ENCODE measurements around the gene TMEM273. TPM values are rescaled to one million over a fixed set of nuclear protein-coding genes. Genes with fewer than 3 reads are reported as not detected.

TMEM273 gene, protein sequence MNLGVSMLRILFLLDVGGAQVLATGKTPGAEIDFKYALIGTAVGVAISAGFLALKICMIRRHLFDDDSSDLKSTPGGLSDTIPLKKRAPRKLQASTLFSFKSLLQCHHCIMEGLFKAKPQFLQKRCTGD
- not detected in 2 replicates for total RNA-seq (2014; rRNA removed; shearing (Covaris generic); ENCODE audit: low replicate concordance)

DNA sequence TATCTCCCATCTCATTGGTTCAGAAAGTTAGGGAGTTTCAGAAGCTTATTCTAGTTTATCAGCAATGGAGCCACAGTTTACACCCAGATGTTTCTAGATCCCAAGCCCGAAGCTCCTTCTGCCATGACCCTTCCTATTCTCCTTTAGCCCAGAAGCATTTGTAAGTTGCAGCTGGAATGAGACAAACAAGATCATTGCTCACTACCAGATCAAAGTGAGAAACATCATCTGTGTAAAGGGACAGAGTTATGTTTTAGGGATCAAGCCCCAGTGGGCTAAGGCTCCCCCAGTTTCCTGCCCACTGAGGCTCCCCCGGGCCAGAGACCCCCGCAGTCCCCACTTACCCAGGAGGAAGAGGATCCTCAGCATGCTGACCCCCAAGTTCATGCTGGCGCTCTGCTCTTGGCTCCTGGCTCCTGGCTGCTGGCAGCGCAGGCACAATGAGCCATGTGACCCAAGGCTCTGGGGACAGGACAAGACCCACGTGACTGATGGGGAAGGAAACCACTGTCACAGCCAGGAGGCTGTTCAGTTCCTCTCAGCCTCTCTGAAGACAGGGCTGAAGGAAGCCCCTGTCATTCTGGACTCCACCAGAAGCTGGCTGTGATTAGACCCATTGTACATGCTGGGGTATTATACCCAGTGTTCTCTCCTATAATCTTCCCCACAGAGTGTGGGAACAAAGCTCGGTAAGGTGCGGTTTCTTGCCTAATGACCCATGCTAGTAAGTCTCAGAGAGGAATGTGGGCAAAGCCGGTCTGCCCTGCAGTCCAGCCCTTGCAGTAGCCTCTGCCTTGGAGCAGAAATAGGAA is at the start of gene TMEM273:
Gene TMEM273 (minus strand): TSS at position 442 of the 812 bp plus-strand sequence. CDS start 55 bp downstream, at position 387.
- no peak for DNase-seq
- Histone ChIP-seq H3K27me3 (no peaks in the 10 kb centered on the region), H3K9me3 (no peaks in the 10 kb centered on the region), H3K36me3 (no peaks in the 10 kb centered on the region), H3K4me3 (no peak within 1 kb of the TSS)

DNA sequence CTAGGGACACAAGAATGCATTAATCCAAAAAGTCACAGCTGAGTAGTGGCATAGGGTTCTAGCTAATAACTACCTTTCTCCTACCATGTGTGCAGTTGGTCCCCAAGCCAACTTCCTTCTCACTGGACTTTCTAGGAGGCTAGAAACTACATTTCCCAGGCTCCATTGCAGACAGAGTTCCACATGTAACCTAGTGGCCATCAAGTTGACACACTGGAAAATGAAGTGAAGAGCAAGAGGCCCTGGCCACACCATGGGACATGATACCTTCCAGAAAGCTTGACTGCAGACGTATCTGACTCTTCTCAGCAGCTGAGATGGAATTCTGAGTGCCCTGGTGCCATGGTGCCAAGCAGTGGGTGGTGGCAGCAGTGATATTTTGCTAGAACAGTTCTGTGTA is 49.8 kb upstream of the TMEM273 start:
- no peak for DNase-seq
- Histone ChIP-seq H3K27me3 (no peaks in the 10 kb centered on the region; the same call in 1 of the 2 replicates), H3K36me3 (no peaks in the 10 kb centered on the region)

DNA sequence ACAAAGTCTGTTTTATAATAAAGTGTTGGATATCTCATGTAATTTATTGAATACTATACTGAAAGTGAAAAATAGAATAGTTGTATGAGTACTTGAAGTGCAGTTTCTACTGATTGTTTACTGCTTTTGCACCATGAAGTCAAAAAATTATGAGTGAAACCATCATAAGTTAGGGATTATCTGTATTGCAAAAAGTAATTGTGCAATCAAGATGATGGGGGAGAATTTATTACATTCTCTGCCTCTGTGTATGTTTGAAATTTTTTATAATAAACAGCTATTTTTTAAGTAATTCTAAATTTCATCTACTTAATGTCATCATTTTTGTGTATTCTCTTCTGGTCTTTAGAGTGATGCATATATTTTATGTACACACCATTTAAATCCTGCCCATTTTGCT is 47.2 kb upstream of the TMEM273 start:
- Histone ChIP-seq H3K9me3 (no peaks in the 10 kb centered on the region), H3K36me3 (no peaks in the 10 kb centered on the region), H3K4me3 (no peak overlapping the region), H3K27me3 (no peaks in the 10 kb centered on the region; the same call in 1 of the 2 replicates)
- no peak for DNase-seq

More for the DNA sequence above, 49.8 kb upstream of the TMEM273 start:
- no peaks in the 10 kb centered on the region for H3K9me3 ChIP-seq
- no peak overlapping the region for H3K4me3 ChIP-seq

DNA sequence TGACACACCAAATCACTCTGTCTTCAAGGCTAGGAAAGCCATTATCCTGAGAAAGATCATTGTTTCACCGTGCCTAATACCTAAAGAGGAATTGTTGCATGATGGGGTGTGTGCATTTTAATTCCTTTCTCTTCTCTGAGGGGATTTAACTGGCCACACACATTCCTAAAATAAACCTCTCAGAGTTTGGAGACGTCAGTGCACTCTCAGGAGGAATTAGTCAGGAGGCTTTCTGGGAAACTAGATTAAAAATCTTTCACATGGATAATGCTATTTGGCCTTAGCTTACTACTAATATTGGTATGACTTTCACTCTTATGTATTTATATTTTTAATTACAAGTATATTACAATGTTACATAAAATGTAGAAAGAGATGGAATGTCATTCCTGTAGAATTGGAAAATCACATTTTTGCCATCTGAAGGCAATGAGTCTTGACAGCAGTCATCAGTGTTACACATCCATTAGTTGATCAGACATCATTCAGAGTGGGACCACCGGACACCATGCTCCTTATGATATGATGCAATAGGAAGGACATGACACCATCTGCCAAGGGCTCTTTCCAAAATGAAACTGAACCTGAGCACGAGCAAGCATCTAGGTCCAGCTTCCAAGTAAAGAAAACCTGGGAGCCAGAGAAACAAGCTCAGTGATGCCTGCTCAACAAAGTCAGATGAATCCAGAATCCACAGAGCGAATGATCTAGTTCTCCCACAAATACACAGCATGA is 43.1 kb upstream of the TMEM273 start:
- no peak for DNase-seq
- H3K9me3 ChIP-seq = no peaks in the 10 kb centered on the region
- H3K36me3 ChIP-seq = no peaks in the 10 kb centered on the region

DNA sequence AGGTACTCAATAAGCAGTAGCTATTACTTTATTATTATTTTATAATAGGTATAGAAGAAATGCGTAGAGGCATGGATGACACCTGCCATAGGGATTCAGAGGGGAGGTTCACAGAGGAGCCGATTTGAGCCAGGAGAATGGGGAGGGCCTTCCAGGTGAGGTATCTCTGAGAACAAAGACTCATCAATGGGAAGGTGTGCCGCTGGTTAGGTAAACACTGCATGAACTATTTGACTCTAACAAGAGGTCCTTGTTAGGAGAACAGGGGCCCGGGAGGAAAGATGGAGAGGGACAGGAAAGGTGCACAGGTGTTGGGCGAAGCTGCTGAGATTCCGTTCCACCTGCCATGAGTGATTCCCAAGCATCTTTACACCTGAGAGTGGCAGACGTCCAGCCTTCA is 41.8 kb upstream of the TMEM273 start:
- H3K4me3 ChIP-seq = no peak overlapping the region
- H3K36me3 ChIP-seq = no peaks in the 10 kb centered on the region
- H3K9me3 ChIP-seq = no peaks in the 10 kb centered on the region
- no peak for DNase-seq
- no peaks in the 10 kb centered on the region for H3K27me3 ChIP-seq

More for the DNA sequence above, 43.1 kb upstream of the TMEM273 start:
- H3K27me3 ChIP-seq = no peaks in the 10 kb centered on the region; the same call in 1 of the 2 replicates
- no peak overlapping the region for H3K4me3 ChIP-seq

DNA sequence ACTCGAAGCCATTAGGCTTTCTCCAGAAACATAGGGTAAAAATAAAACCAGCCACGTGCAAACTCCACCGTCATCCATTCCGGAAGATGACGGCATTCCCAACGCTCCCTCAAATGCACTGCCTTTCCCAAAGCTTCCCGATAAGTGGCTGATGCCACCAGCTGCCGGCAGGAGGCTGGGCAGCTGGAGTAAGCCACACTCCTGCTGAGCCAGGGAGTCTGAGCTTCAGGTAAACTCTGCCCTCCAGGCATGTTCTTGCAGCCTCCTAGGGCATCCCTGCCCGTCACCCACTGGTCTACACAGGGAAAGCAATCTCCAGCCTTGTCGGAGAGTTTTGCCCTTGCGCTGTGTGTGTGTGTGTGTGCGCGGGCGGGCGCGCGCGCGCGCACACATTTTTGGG is 40.5 kb upstream of the TMEM273 start:
- Histone ChIP-seq H3K36me3 (no peaks in the 10 kb centered on the region), H3K9me3 (no peaks in the 10 kb centered on the region), H3K4me3 (no peak overlapping the region), H3K27me3 (no peaks in the 10 kb centered on the region)
- no peak for DNase-seq

DNA sequence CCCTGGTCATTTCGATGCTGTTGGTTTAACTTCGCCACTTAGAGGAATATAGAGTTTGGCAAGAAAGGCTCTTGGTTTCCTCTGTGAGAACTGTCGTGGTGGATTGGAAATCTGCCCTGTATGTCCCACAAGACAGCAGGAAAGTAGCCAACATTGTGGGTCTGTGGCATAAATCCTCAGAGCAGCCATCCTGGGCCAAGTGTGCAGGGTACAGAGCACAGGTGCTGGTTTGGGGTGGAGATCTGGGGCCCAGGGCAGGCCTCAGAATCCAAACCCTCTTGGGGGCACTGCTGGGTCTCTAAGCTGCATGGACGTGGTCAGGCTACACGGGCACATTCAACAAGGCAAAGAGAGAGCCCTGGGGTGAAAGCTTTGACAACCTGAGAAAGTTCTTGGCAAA is 39.2 kb upstream of the TMEM273 start:
- no peaks in the 10 kb centered on the region for H3K9me3 ChIP-seq
- no peaks in the 10 kb centered on the region for H3K27me3 ChIP-seq
- H3K36me3 ChIP-seq = no peaks in the 10 kb centered on the region
- no peak overlapping the region for H3K4me3 ChIP-seq
- DNase-seq = no peak

DNA sequence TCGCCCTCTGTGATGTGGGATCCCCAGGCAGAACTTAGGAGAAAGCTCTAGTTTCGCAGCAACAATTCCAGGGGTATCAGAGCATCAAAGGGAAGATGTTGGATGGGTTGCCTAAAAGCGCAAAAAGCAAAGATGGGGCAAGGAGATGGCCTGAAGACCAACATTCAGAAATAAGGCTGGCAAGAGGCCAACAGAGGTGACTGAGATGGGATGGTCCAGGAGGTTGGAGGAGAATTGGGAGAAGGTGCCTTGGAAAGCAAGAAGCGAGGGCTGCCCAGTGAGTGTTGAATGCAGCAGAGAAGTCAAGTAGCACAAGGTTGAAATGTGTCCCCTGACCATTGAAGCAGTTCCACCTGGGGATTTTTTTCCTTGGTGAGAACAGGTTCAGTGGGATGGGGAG is 38.4 kb upstream of the TMEM273 start:
- no peaks in the 10 kb centered on the region for H3K9me3 ChIP-seq
- no peak for DNase-seq
- H3K36me3 ChIP-seq = no peaks in the 10 kb centered on the region
- H3K4me3 ChIP-seq = no peak overlapping the region
- no peaks in the 10 kb centered on the region for H3K27me3 ChIP-seq

DNA sequence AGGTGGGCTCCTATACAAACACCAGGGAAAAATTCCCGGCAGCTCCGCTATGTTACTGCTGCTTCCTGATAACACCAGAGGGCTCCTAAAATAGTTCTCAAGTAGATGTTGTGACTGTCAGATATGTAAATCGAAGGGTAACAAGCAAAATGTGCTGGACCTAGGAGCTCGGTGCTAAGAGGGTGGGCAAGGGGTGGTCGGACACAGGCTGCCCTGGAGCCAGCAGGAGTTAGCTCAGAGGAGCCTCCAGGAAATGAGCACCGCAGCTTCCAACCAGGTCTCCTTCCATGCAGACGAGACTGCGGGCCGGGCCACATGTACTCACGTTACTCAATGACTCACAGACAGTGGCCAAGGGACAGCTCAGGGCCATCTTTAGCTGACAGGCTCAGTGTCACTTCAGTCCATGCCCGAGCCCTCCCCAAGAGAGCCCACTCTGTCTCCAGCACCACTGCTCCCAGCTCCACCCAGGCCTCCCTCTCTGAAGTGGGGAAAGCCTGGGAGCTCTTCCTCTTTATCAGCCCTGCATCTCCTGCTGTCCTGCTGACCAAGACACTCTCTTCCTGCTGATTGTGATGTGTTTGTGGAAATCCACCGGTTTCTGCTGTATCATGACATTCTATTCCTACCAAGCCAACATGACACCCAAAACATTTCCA is 37.2 kb upstream of the TMEM273 start:
- Histone ChIP-seq H3K9me3 (no peaks in the 10 kb centered on the region; the same call in 1 of the 2 replicates), H3K36me3 (no peaks in the 10 kb centered on the region), H3K27me3 (no peaks in the 10 kb centered on the region), H3K4me3 (no peak overlapping the region)
- DNase-seq = no peak

DNA sequence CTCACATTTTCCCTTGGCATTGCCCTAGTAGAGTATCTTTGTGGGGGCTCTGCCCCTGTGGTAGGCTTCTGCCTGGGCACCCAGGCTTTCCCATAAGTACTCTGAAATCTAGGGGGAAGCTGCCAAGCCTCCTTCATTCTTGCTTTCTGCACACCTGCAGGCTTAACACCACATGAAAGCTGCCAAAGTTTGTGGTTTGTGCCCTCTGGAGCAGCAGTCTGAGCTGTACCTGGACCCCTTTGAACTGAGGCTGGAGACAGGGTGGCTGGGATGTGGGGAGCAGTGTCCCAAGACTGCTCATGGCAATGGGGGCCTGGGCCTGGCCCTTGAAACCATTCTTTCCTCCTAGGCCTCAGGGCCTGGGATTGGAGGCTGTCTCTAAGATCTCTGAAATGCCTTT is 35.0 kb upstream of the TMEM273 start:
- Histone ChIP-seq H3K27me3 (no peaks in the 10 kb centered on the region), H3K36me3 (no peaks in the 10 kb centered on the region), H3K4me3 (no peak overlapping the region), H3K9me3 (peaks cover 2% of the 10 kb centered on the region; the same call in 1 of the 2 replicates)
- DNase-seq = no peak

DNA sequence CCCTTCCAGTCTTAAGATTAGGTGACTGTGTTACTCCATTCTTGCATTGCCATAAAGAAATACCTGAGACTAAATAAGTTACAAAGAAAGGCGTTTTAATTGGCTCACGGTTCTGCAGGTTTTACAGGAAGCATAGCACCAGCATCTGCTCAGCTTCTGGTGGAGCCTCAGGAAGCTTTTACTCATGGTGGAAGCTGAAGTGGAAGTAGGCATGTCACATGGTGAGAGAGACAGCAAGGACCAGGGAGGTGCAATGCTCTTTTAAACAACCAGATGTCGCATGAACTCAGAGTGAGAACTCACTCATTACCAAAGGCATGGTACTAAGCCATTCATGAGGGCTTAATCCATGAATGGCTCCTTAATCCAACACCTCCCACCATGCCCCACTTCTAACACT is 34.0 kb upstream of the TMEM273 start:
- no peaks in the 10 kb centered on the region for H3K36me3 ChIP-seq
- no peak overlapping the region for H3K4me3 ChIP-seq
- H3K9me3 ChIP-seq = peaks cover 2% of the 10 kb centered on the region; the same call in 1 of the 2 replicates
- DNase-seq = no peak
- H3K27me3 ChIP-seq = no peaks in the 10 kb centered on the region

DNA sequence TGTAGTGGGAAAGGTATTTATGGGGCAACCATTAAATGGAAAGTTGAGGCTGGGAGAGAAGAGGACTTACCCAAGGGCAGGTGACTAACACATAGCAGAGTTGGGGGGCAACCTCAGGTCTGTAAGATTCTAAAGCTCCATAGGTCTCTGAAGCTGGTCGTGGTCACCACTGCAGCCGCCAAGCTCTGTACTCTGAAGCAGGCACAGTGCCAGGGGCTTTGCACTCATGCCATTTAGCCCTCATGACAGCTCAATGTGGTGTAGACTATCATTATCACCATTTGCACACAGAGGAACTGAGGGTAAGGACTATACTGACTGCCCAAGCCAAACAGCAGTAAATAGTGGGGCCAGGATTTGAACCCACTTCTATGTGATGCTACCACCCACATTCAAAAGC is 32.5 kb upstream of the TMEM273 start:
- H3K4me3 ChIP-seq = no peak overlapping the region
- DNase-seq = no peak
- no peaks in the 10 kb centered on the region for H3K27me3 ChIP-seq
- no peaks in the 10 kb centered on the region for H3K36me3 ChIP-seq
- H3K9me3 ChIP-seq = peaks cover 2% of the 10 kb centered on the region; the same call in 1 of the 2 replicates

DNA sequence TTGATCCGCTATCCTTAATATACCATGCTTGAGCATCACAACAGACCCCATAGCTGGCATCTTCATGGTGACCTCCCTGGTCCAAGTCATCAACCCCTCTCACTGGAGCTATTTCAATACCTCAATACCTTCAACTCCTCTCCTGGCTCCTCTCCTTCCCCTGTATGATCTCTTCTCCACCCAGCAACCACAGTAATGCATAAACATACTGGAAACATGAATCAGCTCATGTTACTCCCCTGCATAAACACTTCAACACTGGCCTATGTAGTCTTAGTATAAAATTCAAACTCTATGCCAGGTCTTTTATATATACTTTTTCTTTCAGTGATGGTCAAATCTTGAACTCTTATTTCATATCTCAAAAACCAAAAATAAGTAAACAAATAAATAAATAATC is 31.8 kb upstream of the TMEM273 start:
- Histone ChIP-seq H3K4me3 (no peak overlapping the region), H3K27me3 (no peaks in the 10 kb centered on the region; the same call in 1 of the 2 replicates), H3K36me3 (no peaks in the 10 kb centered on the region), H3K9me3 (peaks cover 2% of the 10 kb centered on the region; the same call in 1 of the 2 replicates)
- DNase-seq = no peak

DNA sequence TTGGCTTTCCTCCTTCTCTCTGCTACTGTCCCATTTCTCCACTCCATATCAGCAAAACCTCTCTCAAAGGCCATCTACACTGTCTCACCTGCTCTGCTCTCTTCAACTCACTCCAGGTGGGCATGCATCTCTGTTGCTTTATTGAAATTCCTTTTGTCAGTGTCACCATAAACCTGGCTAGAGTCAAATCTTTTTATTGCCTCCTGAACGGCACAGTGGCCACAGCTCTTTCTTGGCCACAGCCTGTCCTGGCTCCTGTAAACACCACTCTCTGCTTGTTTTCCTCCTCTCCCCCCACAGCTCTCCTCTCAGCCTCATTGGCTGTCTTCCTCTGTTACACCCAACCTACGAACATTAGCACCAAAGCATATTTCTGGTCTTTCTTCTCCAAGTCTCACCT is 31.1 kb upstream of the TMEM273 start:
- no peaks in the 10 kb centered on the region for H3K36me3 ChIP-seq
- H3K27me3 ChIP-seq = no peaks in the 10 kb centered on the region; the same call in 1 of the 2 replicates
- no peak for DNase-seq
- H3K4me3 ChIP-seq = no peak overlapping the region
- H3K9me3 ChIP-seq = peaks cover 2% of the 10 kb centered on the region; the same call in 1 of the 2 replicates

DNA sequence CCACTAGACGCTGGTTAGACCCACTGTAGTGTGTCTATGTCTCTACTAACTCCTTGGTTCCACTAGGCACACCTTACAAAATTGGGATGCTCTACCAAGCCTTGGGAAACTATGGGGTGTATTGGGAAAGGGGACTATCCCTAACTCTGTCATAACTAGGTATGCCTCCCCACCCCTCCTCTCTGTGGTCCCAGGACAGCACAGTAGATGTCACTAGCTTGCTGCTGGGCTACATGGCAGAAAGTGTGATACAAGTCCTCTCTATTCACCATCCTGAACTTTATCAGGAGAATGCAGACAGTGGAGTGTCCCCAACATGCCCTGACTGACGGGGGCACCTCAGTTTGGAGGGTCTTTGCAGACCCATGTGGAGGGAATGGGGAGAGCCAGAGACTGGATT is 30.3 kb upstream of the TMEM273 start:
- DNase-seq = no peak
- H3K9me3 ChIP-seq = peaks cover 2% of the 10 kb centered on the region; the same call in 1 of the 2 replicates
- no peaks in the 10 kb centered on the region; the same call in 1 of the 2 replicates for H3K27me3 ChIP-seq
- H3K36me3 ChIP-seq = no peaks in the 10 kb centered on the region
- H3K4me3 ChIP-seq = no peak overlapping the region

DNA sequence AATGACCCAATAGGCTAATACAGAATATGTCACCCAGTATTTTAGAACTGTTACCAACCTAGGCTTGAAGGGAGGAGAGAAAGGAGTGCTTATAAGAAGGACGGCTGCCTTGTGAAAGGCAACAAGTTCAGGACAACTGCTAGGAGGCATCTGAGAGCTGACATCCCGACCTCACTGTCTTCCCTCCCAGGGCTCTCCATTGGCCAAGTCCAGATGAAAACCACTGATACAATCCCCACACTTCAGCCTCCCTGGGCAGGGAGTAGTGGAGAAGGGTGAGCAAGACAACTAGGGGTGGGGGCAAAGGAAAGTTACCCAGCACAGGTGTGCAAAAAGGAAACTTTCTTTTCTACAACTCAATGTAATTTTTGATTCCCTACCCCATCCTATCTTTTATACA is 29.5 kb upstream of the TMEM273 start:
- Histone ChIP-seq H3K27me3 (no peaks in the 10 kb centered on the region; the same call in 1 of the 2 replicates), H3K4me3 (no peak overlapping the region), H3K36me3 (no peaks in the 10 kb centered on the region), H3K9me3 (peaks cover 2% of the 10 kb centered on the region; the same call in 1 of the 2 replicates)
- no peak for DNase-seq
